ENCODE data around the gene ANKRD13D. TPM values are rescaled to one million over a fixed set of nuclear protein-coding genes. Genes with fewer than 3 reads are reported as not detected.

Gene ANKRD13D
- polyA plus RNA-seq, 1 donor from 2014 or later = 93.5 TPM

GRCh38 chr11:67303132-67303834 lies 14.2 kb downstream of the ANKRD13D start, which contains the start of gene SSH3:
TSS of gene SSH3 (plus strand) at chr11:67303530. CDS start at chr11:67303626, 96 bp downstream.
- Histone ChIP-seq H4K20me1 (ENCODE audit: insufficient read depth) (no peaks in the 10 kb centered on the region), H3F3A (ENCODE audit: insufficient read depth, low read length, poor library complexity, severe bottlenecking) (no peaks in the 10 kb centered on the region), H3K36me3 (ENCODE audit: insufficient read depth, low read length) (no peaks in the 10 kb centered on the region), H2AFZ (ENCODE audit: low read depth, low read length) (no peak within 1 kb of the TSS), H3K27me3 (ENCODE audit: insufficient read depth, low read depth, low read length) (peaks cover 17% of the 10 kb centered on the region), H3K27ac (ENCODE audit: low read length) (no peak within 1 kb of the TSS), H3K79me2 (replicated peaks; ENCODE audit: insufficient read depth, low read length) (no peaks in the 10 kb centered on the region), H3K9me3 (ENCODE audit: low read length) (no peaks in the 10 kb centered on the region), H3K4me2 (ENCODE audit: low read length) (no peak within 1 kb of the TSS), H3K9me2 (ENCODE audit: insufficient read depth, low read length) (no peaks in the 10 kb centered on the region), H3K4me3 (ENCODE audit: low read length) (no peak within 1 kb of the TSS), H3K9ac (ENCODE audit: low read length) (no peak within 1 kb of the TSS)
- no peak for TF ChIP-seq EZH2 (IDR thresholded peaks at IDR 0.05; ENCODE audit: borderline replicate concordance, insufficient read depth, low read length, poor library complexity, severe bottlenecking)
- no peak for TF ChIP-seq POLR2AphosphoS5 (IDR thresholded peaks at IDR 0.05)
- TF ChIP-seq MXI1 (conservative IDR thresholded peaks at IDR 0.05; ENCODE audit: poor library complexity, severe bottlenecking) = no peak
- TF ChIP-seq REST (IDR thresholded peaks at IDR 0.05; ENCODE audit: borderline replicate concordance) = no peak
- no peak for TF ChIP-seq RAD21 (conservative IDR thresholded peaks at IDR 0.05)
- TF ChIP-seq SMC3 (conservative IDR thresholded peaks at IDR 0.05; ENCODE audit: poor library complexity) = no peak

- Histone ChIP-seq H3K9me3 (ENCODE audit: low read length) (no peaks in the 10 kb centered on the region), H3K36me3 (ENCODE audit: insufficient read depth, low read length) (no peaks in the 10 kb centered on the region), H3K79me2 (replicated peaks; ENCODE audit: insufficient read depth, low read length) (no peaks in the 10 kb centered on the region), H3K4me3 (ENCODE audit: low read length) (no peak overlapping the region), H3K27ac (ENCODE audit: low read length) (no peak overlapping the region), H3K4me2 (ENCODE audit: low read length) (no peak overlapping the region), H3K27me3 (ENCODE audit: insufficient read depth, low read depth, low read length) (peaks cover 17% of the 10 kb centered on the region), H3K9me2 (ENCODE audit: insufficient read depth, low read length) (no peaks in the 10 kb centered on the region), H2AFZ (ENCODE audit: low read depth, low read length) (no peak overlapping the region), H4K20me1 (ENCODE audit: insufficient read depth) (no peaks in the 10 kb centered on the region), H3F3A (ENCODE audit: insufficient read depth, low read length, poor library complexity, severe bottlenecking) (no peaks in the 10 kb centered on the region), H3K9ac (ENCODE audit: low read length) (no peak overlapping the region)
- TF ChIP-seq SMC3 (conservative IDR thresholded peaks at IDR 0.05; ENCODE audit: poor library complexity) (no peak), POLR2AphosphoS5 (IDR thresholded peaks at IDR 0.05) (no peak), REST (IDR thresholded peaks at IDR 0.05; ENCODE audit: borderline replicate concordance) (no peak), RAD21 (conservative IDR thresholded peaks at IDR 0.05) (no peak), EP300 (conservative IDR thresholded peaks at IDR 0.05; ENCODE audit: poor library complexity, severe bottlenecking) (no peak), TAF1 (IDR thresholded peaks at IDR 0.05; ENCODE audit: low read depth) (no peak), MXI1 (conservative IDR thresholded peaks at IDR 0.05; ENCODE audit: poor library complexity, severe bottlenecking) (no peak), EZH2 (IDR thresholded peaks at IDR 0.05; ENCODE audit: borderline replicate concordance, insufficient read depth, low read length, poor library complexity, severe bottlenecking) (no peak), CTCF (IDR thresholded peaks at IDR 0.05; ENCODE audit: poor library complexity, severe bottlenecking) (no peak)
Observed at GRCh38 chr11:67303835-67304411, 14.8 kb downstream of the ANKRD13D start.

All from neural cell (in vitro differentiated cells).